H1 (cell line): ENCODE measurements around the gene NOC3L.

Experiments
- CREB1 ChIP-seq: IDR thresholded peaks from 2 replicates; pipeline ENCODE4 v1.6.1; 2012; ENCODE audit warnings: inconsistent platforms
- EZH2 ChIP-seq: fragments of 200-600 bp; sonication (generic); IDR thresholded peaks from 2 replicates; pipeline ENCODE4 v1.7.1; 2012; ENCODE audit warnings: low read depth, mild to moderate bottlenecking, moderate library complexity, low read length, inconsistent platforms; ENCODE audit not compliant: severe bottlenecking
- POLR2A ChIP-seq, 2 experiments: IDR thresholded peaks; 1 replicate in 1 of 2; 2 replicates in 1 of 2; pipeline ENCODE4 v1.6.1; 2011; ENCODE audit warnings: low read depth in 2 of 2, low read length in 2 of 2, mild to moderate bottlenecking in 2 of 2; ENCODE audit errors: control extremely low read depth in 1 of 2
- POLR2AphosphoS5 ChIP-seq: IDR thresholded peaks from 2 replicates; pipeline ENCODE4 v1.6.1; 2011; ENCODE audit warnings: low read depth, low read length
- RAD21 ChIP-seq, 2 experiments: IDR thresholded peaks in 1 of 2; conservative IDR thresholded peaks in 1 of 2; 2 replicates each; pipeline ENCODE4 v1.6.1; 2011; ENCODE audit warnings: low read depth in 2 of 2, low read length in 2 of 2, improper control_type of control experiment in 1 of 2, inconsistent platforms in 1 of 2, mild to moderate bottlenecking in 1 of 2, moderate library complexity in 1 of 2
- RFX5 ChIP-seq: IDR thresholded peaks from 2 replicates; pipeline ENCODE4 v1.6.1; 2011; ENCODE audit warnings: low read depth, low read length, improper control_type of control experiment, borderline replicate concordance

GRCh38 chr10:94364482-94364881, 1.7 kb upstream of the NOC3L start:
- TF ChIP-seq EZH2 (no peak), RFX5 (no peak), CREB1 (no peak), POLR2AphosphoS5 (no peak), RAD21 (IDR thresholded peaks at IDR 0.05 in 1 of 2, conservative IDR thresholded peaks at IDR 0.05 in 1 of 2; ENCODE audit: low read depth in 2 of 2, low read length in 2 of 2) (no peak), POLR2A (IDR thresholded peaks at IDR 0.05; ENCODE audit: control extremely low read depth in 1 of 2, low read depth in 2 of 2, low read length in 2 of 2) (no peak)
